Osteocyte (in vitro differentiated cells): ENCODE data around the gene SUPT3H. TPM values are rescaled to one million over a fixed set of nuclear protein-coding genes. Genes with fewer than 3 reads are reported as not detected.

Source experiments
- DNase-seq: peaks from one replicate; pipeline ENCODE4 v3.0.0; 2021; ENCODE audit warnings: mixed read lengths; ENCODE audit not compliant: unreplicated experiment; ENCODE audit errors: extremely low spot score
- H3K27ac Mint-ChIP-seq: one replicate; pipeline ENCODE4 v1.8.0; 2021; ENCODE audit warnings: mild to moderate bottlenecking, mixed read lengths; ENCODE audit not compliant: unreplicated experiment
- H3K27me3 Mint-ChIP-seq: one replicate; pipeline ENCODE4 v1.8.0; 2021; ENCODE audit warnings: mixed read lengths; ENCODE audit not compliant: unreplicated experiment
- H3K36me3 Mint-ChIP-seq: one replicate; pipeline ENCODE4 v1.8.0; 2021; ENCODE audit warnings: mixed read lengths; ENCODE audit not compliant: unreplicated experiment
- H3K4me1 Mint-ChIP-seq: one replicate; pipeline ENCODE4 v1.8.0; 2021; ENCODE audit warnings: mixed read lengths; ENCODE audit not compliant: unreplicated experiment
- H3K4me3 Mint-ChIP-seq: one replicate; pipeline ENCODE4 v1.8.0; 2021; ENCODE audit warnings: mild to moderate bottlenecking, moderate library complexity, mixed read lengths; ENCODE audit not compliant: unreplicated experiment
- H3K9me3 Mint-ChIP-seq: one replicate; pipeline ENCODE4 v1.8.0; 2021; ENCODE audit warnings: mixed read lengths; ENCODE audit not compliant: unreplicated experiment
- CTCF ChIP-seq: fragments of 200-600 bp; sonication (generic); IDR thresholded peaks from 2 replicates; pipeline ENCODE4 v1.5.0; 2021; ENCODE audit warnings: antibody characterized with exemption, mild to moderate bottlenecking, moderate library complexity
- total RNA-seq: library from RNA; stranded (reverse); gene quantifications from 2 replicates; pipeline ENCODE4 v1.2.1, GENCODE V29; 2021

Gene SUPT3H
- total RNA-seq, 1 donor from 2014 or later: 13.2 TPM

GRCh38 chr6:44825273-44825672, 552.5 kb downstream of the SUPT3H start:
- H3K4me1 Mint-ChIP-seq: peaks cover 9% of the 10 kb centered on the region
- no peak overlapping the region for H3K4me3 Mint-ChIP-seq
- TF ChIP-seq CTCF: no peak
- no peaks in the 10 kb centered on the region for H3K27me3 Mint-ChIP-seq
- H3K27ac Mint-ChIP-seq: no peak overlapping the region
- no peak for DNase-seq
- peaks cover 5% of the 10 kb centered on the region for H3K36me3 Mint-ChIP-seq
- no peaks in the 10 kb centered on the region for H3K9me3 Mint-ChIP-seq

GRCh38 chr6:44824567-44824966, 553.2 kb downstream of the SUPT3H start:
- H3K4me1 Mint-ChIP-seq: peaks cover 3% of the 10 kb centered on the region
- DNase-seq: no peak
- no peak overlapping the region for H3K27ac Mint-ChIP-seq
- TF ChIP-seq CTCF: no peak
- no peaks in the 10 kb centered on the region for H3K9me3 Mint-ChIP-seq
- H3K36me3 Mint-ChIP-seq: peaks cover 5% of the 10 kb centered on the region
- no peaks in the 10 kb centered on the region for H3K27me3 Mint-ChIP-seq
- no peak overlapping the region for H3K4me3 Mint-ChIP-seq

GRCh38 chr6:44820759-44821158, 557.0 kb downstream of the SUPT3H start:
- Mint-ChIP-seq H3K36me3 (peaks cover 4% of the 10 kb centered on the region), H3K9me3 (no peaks in the 10 kb centered on the region), H3K27ac (no peak overlapping the region), H3K4me1 (no peaks in the 10 kb centered on the region), H3K4me3 (no peak overlapping the region), H3K27me3 (no peaks in the 10 kb centered on the region)
- TF ChIP-seq CTCF: no peak
- no peak for DNase-seq

GRCh38 chr6:44820321-44820720, 557.4 kb downstream of the SUPT3H start:
- no peak overlapping the region for H3K27ac Mint-ChIP-seq
- TF ChIP-seq CTCF: no peak
- H3K36me3 Mint-ChIP-seq: peaks cover 4% of the 10 kb centered on the region
- H3K9me3 Mint-ChIP-seq: no peaks in the 10 kb centered on the region
- H3K4me3 Mint-ChIP-seq: no peak overlapping the region
- no peaks in the 10 kb centered on the region for H3K27me3 Mint-ChIP-seq
- no peak for DNase-seq
- H3K4me1 Mint-ChIP-seq: no peaks in the 10 kb centered on the region

GRCh38 chr6:44811456-44811855, 566.3 kb downstream of the SUPT3H start:
- DNase-seq: no peak
- Mint-ChIP-seq H3K4me1 (peaks cover 12% of the 10 kb centered on the region), H3K4me3 (no peak overlapping the region), H3K27me3 (no peaks in the 10 kb centered on the region), H3K27ac (no peak overlapping the region), H3K9me3 (no peaks in the 10 kb centered on the region), H3K36me3 (no peaks in the 10 kb centered on the region)
- no peak for TF ChIP-seq CTCF
